Activated naive CD4-positive, alpha-beta T cell treated with anti-CD3 and anti-CD28 coated beads for 36 hours (primary cell): ENCODE data around the gene ARMC3. TPM values are rescaled to one million over a fixed set of nuclear protein-coding genes. Genes with fewer than 3 reads are reported as not detected.
"Not testable (repeated sequence)": the region's sequence is repeated elsewhere in the genome, so short reads cannot be mapped to it uniquely, and the experiment has no call there.

Source experiments
- CTCF ChIA-PET: fragments of 350-600 bp; sonication (Branson Sonifier 250); formaldehyde crosslinking; loops from one replicate; lab custom pipeline; 2021; ENCODE audit warnings: antibody characterized with exemption; lab: Charles Lee
- DNase-seq: peaks from one replicate; pipeline ENCODE4 v3.0.0-alpha.2; 2020
- H3K27ac Mint-ChIP-seq: one replicate; pipeline ENCODE4 v1.8.0; 2021; ENCODE audit warnings: mild to moderate bottlenecking, mixed read lengths
- H3K27me3 Mint-ChIP-seq: one replicate; pipeline ENCODE4 v1.8.0; 2021; ENCODE audit warnings: low read depth, mixed read lengths
- H3K36me3 Mint-ChIP-seq: one replicate; pipeline ENCODE4 v1.8.0; 2021; ENCODE audit warnings: low read depth, mixed read lengths
- H3K4me1 Mint-ChIP-seq: one replicate; pipeline ENCODE4 v1.8.0; 2021; ENCODE audit warnings: low read depth, mixed read lengths
- H3K4me3 Mint-ChIP-seq: one replicate; pipeline ENCODE4 v1.8.0; 2021; ENCODE audit warnings: mild to moderate bottlenecking, moderate library complexity, mixed read lengths
- H3K9me3 Mint-ChIP-seq: one replicate; pipeline ENCODE4 v1.8.0; 2021; ENCODE audit warnings: mixed read lengths
- intact Hi-C: fragments of 100-400 bp; cut with micrococcal nuclease; formaldehyde crosslinking; loops from one replicate; pipeline ENCODE4 v1.15.1; 2023
- total RNA-seq, 2 experiments: library from RNA; stranded (reverse); gene quantifications; one replicate each; pipeline ENCODE4 v1.2.3, GENCODE V29; 2021

ARMC3 gene
- not detected for total RNA-seq

DNA sequence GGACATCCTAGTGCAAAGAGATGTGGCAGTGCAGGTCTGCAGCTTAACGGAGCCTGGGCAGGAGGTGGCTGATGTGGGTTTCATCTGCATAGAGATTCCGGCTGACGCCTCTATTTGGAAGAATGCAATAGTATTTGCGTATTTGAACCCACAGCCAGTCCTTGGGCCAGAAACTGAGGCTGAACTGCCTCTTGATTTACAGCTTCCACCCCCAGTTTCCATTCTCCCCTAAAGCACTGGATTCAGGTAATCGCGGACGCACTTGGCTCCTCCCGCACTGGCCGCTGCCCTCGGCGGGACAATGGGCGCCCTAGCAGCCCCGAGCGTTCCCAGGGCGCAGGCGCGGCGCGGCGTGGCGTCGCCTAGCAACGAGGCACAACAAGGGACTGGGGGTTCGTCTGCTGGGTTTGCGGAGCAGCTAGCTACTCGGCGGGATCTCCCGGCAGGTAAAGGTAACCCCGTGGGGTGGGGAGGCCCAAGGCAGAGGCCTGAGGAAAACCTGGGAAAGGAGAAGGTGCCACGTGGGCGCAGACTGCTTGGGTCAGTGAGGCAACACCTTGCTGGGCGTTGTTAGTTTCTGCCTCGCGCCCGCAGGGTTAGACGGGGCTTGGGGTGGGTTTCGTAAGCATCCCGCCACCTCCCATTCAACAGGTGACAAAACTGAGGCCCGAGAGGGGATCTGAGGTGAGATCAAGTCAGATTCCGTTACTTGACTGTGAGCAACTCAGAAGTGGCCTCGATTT lies at the start of gene ARMC3:
ARMC3 (plus strand) TSS at position 393 of the 743 bp plus-strand sequence. CDS start 3,944 bp downstream, outside the sequence.
- Mint-ChIP-seq H3K36me3 (no peaks in the 10 kb centered on the region), H3K9me3 (no peaks in the 10 kb centered on the region), H3K27me3 (peaks cover 5% of the 10 kb centered on the region), H3K27ac (no peak within 1 kb of the TSS), H3K4me3 (no peak within 1 kb of the TSS), H3K4me1 (peaks cover 2% of the 10 kb centered on the region)
- intact Hi-C loops: no loop called here
- DNase-seq: peak; percentile 70
- CTCF ChIA-PET: no interaction called here

DNA sequence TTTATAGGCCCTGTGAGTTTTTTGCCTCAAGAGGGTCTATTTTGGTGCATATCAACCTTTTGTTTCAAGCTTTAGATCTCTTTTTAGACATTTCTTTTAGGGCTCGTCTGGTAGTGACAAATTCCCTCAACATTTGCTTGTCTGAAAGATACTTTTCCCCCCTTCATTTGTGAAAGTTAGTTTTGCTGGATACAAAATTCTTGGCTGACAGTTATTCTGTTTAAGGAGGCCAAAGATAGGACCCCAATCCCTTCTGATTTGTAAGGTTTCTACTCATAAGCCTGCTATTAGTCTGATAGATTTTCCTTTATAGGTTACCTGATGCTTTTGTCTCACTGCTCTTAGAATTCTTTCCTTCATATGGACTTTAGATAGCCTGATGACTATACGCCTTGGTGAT lies 36.1 kb upstream of the ARMC3 start:
- H3K27me3 Mint-ChIP-seq: no peaks in the 10 kb centered on the region
- peaks cover 37% of the 10 kb centered on the region for H3K9me3 Mint-ChIP-seq
- no peak overlapping the region for H3K4me3 Mint-ChIP-seq
- intact Hi-C loops: no loop called here
- no peaks in the 10 kb centered on the region for H3K4me1 Mint-ChIP-seq
- DNase-seq: no peak
- H3K36me3 Mint-ChIP-seq: no peaks in the 10 kb centered on the region
- no peak overlapping the region for H3K27ac Mint-ChIP-seq
- CTCF ChIA-PET: interaction anchor here (0.6 kb wide), 1 partner anchor 24 kb away, joined by 3 read pairs; no protein-coding TSS in a partner anchor

GRCh38 chr10:22893781-22894180 lies 34.1 kb upstream of the ARMC3 start:
- H3K27me3 Mint-ChIP-seq: no peaks in the 10 kb centered on the region
- no peaks in the 10 kb centered on the region for H3K36me3 Mint-ChIP-seq
- CTCF ChIA-PET: no interaction called here
- intact Hi-C loops: no loop called here
- H3K4me3 Mint-ChIP-seq: no peak overlapping the region
- no peaks in the 10 kb centered on the region for H3K4me1 Mint-ChIP-seq
- H3K9me3 Mint-ChIP-seq: peaks cover 24% of the 10 kb centered on the region
- no peak overlapping the region for H3K27ac Mint-ChIP-seq
- no peak for DNase-seq

GRCh38 chr10:22894714-22895113 lies 33.1 kb upstream of the ARMC3 start:
- Mint-ChIP-seq H3K27me3 (no peaks in the 10 kb centered on the region), H3K4me1 (no peaks in the 10 kb centered on the region), H3K36me3 (no peaks in the 10 kb centered on the region), H3K4me3 (no peak overlapping the region), H3K9me3 (peaks cover 24% of the 10 kb centered on the region), H3K27ac (no peak overlapping the region)
- no peak for DNase-seq
- intact Hi-C loops: no loop called here
- CTCF ChIA-PET: no interaction called here

GRCh38 chr10:22895252-22895651 lies 32.6 kb upstream of the ARMC3 start:
- H3K27me3 Mint-ChIP-seq: no peaks in the 10 kb centered on the region
- H3K4me3 Mint-ChIP-seq: no peak overlapping the region
- CTCF ChIA-PET: interaction anchor here (0.6 kb wide), 1 partner anchor 44 kb away, joined by 3 read pairs; no protein-coding TSS in a partner anchor
- H3K36me3 Mint-ChIP-seq: no peaks in the 10 kb centered on the region
- intact Hi-C loops: no loop called here
- no peaks in the 10 kb centered on the region for H3K4me1 Mint-ChIP-seq
- peaks cover 21% of the 10 kb centered on the region for H3K9me3 Mint-ChIP-seq
- no peak overlapping the region for H3K27ac Mint-ChIP-seq
- DNase-seq: no peak

- no peaks in the 10 kb centered on the region for H3K27me3 Mint-ChIP-seq
Observed at GRCh38 chr10:22897371-22897770, 30.5 kb upstream of the ARMC3 start.

DNA sequence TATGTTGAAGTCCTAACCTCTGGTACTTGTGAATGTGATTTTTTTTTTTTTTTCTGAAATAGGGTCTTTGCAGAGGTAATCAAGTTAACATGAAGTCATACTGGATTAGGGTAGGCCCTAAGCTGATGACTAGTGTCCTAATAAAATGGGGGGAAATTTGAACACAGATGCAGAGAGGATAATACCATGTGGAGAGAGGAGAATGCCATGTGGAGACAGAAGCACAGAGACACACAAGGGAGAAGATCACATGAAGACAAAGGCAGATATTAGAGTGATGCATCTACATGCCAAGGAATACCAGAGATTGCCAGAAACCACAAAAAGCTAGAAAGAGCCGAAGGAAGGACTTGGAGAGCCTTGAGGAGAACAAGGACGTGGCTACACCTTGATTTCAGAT lies 28.5 kb upstream of the ARMC3 start:
- H3K4me3 Mint-ChIP-seq: no peak overlapping the region
- H3K9me3 Mint-ChIP-seq: peaks cover 9% of the 10 kb centered on the region
- intact Hi-C loops: no loop called here
- no peaks in the 10 kb centered on the region for H3K27me3 Mint-ChIP-seq
- CTCF ChIA-PET: interaction anchor here (0.6 to 0.8 kb wide), 3 partner anchors 46 to 919 kb away, joined by 3 to 4 read pairs (median 4); no protein-coding TSS in a partner anchor
- no peaks in the 10 kb centered on the region for H3K36me3 Mint-ChIP-seq
- H3K4me1 Mint-ChIP-seq: no peaks in the 10 kb centered on the region
- DNase-seq: no peak
- no peak overlapping the region for H3K27ac Mint-ChIP-seq

More at GRCh38 chr10:22897371-22897770, 30.5 kb upstream of the ARMC3 start:
- H3K9me3 Mint-ChIP-seq: peaks cover 13% of the 10 kb centered on the region
- CTCF ChIA-PET: no interaction called here
- no peaks in the 10 kb centered on the region for H3K36me3 Mint-ChIP-seq
- intact Hi-C loops: no loop called here
- no peak for DNase-seq
- H3K4me3 Mint-ChIP-seq: no peak overlapping the region
- no peak overlapping the region for H3K27ac Mint-ChIP-seq
- no peaks in the 10 kb centered on the region for H3K4me1 Mint-ChIP-seq

- no peak for DNase-seq
- CTCF ChIA-PET: interaction anchor here (0.6 kb wide), 2 partner anchors 69 to 326 kb away, joined by 3 to 4 read pairs; no protein-coding TSS in a partner anchor
- intact Hi-C loops: no loop called here
- H3K27me3 Mint-ChIP-seq: no peaks in the 10 kb centered on the region
- no peaks in the 10 kb centered on the region for H3K4me1 Mint-ChIP-seq
- H3K36me3 Mint-ChIP-seq: no peaks in the 10 kb centered on the region
- H3K27ac Mint-ChIP-seq: no peak overlapping the region
- peaks cover 9% of the 10 kb centered on the region for H3K9me3 Mint-ChIP-seq
- no peak overlapping the region for H3K4me3 Mint-ChIP-seq
Observed at GRCh38 chr10:22899775-22900174, 28.1 kb upstream of the ARMC3 start.

DNA sequence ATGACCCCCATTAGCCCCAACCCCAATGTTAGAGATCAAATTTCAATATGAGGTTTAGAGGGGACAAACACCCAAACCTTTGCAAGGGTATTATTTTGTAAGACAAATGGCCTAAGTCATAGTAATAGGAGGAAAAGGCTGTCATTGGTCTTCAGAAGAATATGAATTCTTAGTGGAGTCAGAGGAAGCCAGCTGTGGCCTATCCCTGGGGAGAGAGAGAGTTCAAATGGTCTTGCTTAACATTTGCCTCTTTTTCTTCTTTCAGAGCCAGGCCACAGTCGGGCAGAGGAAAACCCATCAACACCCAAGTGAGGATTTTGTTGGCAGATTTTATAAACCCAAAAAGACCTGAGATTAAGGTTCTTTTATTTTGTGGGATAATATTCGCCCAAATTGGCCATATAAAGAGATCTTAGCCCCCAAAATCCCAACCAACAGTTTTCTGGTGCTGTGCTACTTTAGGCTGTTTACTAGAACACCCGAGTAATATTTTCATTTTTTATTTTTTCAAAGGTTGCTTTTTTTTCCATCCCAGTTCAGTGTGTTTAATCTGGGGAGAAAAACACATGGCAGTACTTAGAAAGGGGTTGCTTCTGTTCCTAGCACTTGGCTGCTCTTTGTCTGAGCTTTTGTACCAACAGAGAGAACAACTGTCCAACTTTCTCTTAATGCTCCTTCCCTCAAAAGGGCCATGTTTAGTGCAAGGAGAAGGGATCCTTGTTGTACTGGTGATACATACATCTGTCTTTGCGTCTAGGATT lies 26.8 kb upstream of the ARMC3 start:
- no peaks in the 10 kb centered on the region for H3K27me3 Mint-ChIP-seq
- intact Hi-C loops: no loop called here
- no peaks in the 10 kb centered on the region for H3K4me1 Mint-ChIP-seq
- no peak overlapping the region for H3K4me3 Mint-ChIP-seq
- no peak overlapping the region for H3K27ac Mint-ChIP-seq
- H3K36me3 Mint-ChIP-seq: no peaks in the 10 kb centered on the region
- CTCF ChIA-PET: no interaction called here
- no peak for DNase-seq
- peaks cover 9% of the 10 kb centered on the region for H3K9me3 Mint-ChIP-seq

- H3K4me1 Mint-ChIP-seq, H3K36me3 Mint-ChIP-seq, intact Hi-C loops: not testable (repeated sequence)
Observed at GRCh38 chr10:22902147-22902546, 25.7 kb upstream of the ARMC3 start.

GRCh38 chr10:22903694-22904093 lies 24.2 kb upstream of the ARMC3 start:
- no peak for DNase-seq
- intact Hi-C loops: no loop called here

More at GRCh38 chr10:22902147-22902546, 25.7 kb upstream of the ARMC3 start:
- H3K27ac Mint-ChIP-seq, DNase-seq, H3K27me3 Mint-ChIP-seq, CTCF ChIA-PET, H3K4me3 Mint-ChIP-seq, H3K9me3 Mint-ChIP-seq: not testable (repeated sequence)

DNA sequence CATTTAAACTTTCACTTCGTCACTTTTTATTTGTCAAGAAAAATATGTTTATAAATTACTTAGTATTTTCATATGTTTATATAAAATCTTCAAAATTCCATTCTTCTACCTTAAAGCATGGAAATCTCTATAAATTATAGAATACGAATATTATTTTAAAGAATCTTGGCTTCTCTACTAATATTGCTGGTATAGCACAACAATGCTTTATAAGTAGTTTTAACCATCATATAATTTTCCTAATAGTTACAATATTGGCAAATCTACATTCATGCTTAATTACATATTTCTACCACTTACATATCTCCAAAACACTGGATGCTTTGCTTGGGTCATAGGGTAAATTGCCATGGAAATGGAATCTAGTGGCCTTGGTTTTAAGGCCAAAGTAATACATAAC lies 21.1 kb upstream of the ARMC3 start:
- H3K4me3 Mint-ChIP-seq: no peak overlapping the region
- peaks cover 3% of the 10 kb centered on the region for H3K4me1 Mint-ChIP-seq
- no peak for DNase-seq
- no peak overlapping the region for H3K27ac Mint-ChIP-seq
- CTCF ChIA-PET: no interaction called here
- H3K36me3 Mint-ChIP-seq: peaks cover 8% of the 10 kb centered on the region
- H3K9me3 Mint-ChIP-seq: peaks cover 19% of the 10 kb centered on the region
- no peaks in the 10 kb centered on the region for H3K27me3 Mint-ChIP-seq
- intact Hi-C loops: no loop called here

More at GRCh38 chr10:22903694-22904093, 24.2 kb upstream of the ARMC3 start:
- CTCF ChIA-PET: no interaction called here
- Mint-ChIP-seq H3K4me3 (no peak overlapping the region), H3K9me3 (peaks cover 14% of the 10 kb centered on the region), H3K4me1 (no peaks in the 10 kb centered on the region), H3K27me3 (no peaks in the 10 kb centered on the region), H3K36me3 (peaks cover under 1% of the 10 kb centered on the region), H3K27ac (no peak overlapping the region)
